Lower lobe of right lung (tissue), 2 donors: ENCODE data around the gene TTYH2. TPM values are rescaled to one million over a fixed set of nuclear protein-coding genes. Genes with fewer than 3 reads are reported as not detected.

Source experiments
- ATAC-seq, 2 donors: fragments of 200-7000 bp; cut with Tn5 transposase; one replicate each; pipeline ENCODE4 v1.9.1; 2020 to 2022; ENCODE audit warnings: mild to moderate bottlenecking in 2 of 2, moderate library complexity in 2 of 2
- DNase-seq: peaks from one replicate; pipeline ENCODE4 v3.0.0-alpha.2; 2020
- H3K27ac ChIP-seq: fragments of 200-600 bp; one replicate; pipeline ENCODE4 v1.8.0; 2022
- H3K27me3 ChIP-seq: fragments of 200-600 bp; one replicate; pipeline ENCODE4 v1.8.0; 2022; ENCODE audit warnings: low read depth
- H3K36me3 ChIP-seq: fragments of 200-600 bp; one replicate; pipeline ENCODE4 v1.8.0; 2022; ENCODE audit warnings: mild to moderate bottlenecking
- H3K4me1 ChIP-seq: fragments of 200-600 bp; one replicate; pipeline ENCODE4 v1.8.0; 2022
- H3K4me3 ChIP-seq: fragments of 200-600 bp; one replicate; pipeline ENCODE4 v1.8.0; 2022; ENCODE audit warnings: mild to moderate bottlenecking
- H3K9me3 ChIP-seq: fragments of 200-600 bp; one replicate; pipeline ENCODE4 v1.8.0; 2022
- CTCF ChIP-seq: fragments of 200-600 bp; IDR thresholded peaks from one replicate; pipeline ENCODE4 v1.8.0; 2022; ENCODE audit warnings: antibody characterized with exemption, mild to moderate bottlenecking
- intact Hi-C: fragments of 100-400 bp; cut with DNase I; formaldehyde crosslinking; loops from one replicate; pipeline ENCODE4 v1.11.0; 2022
- total RNA-seq: library from RNA; stranded (reverse); fragmentation: NEBNext Ultra II Directional; extraction: Animal tissue kit (Norgen Biotek cat#: 25700); gene quantifications from one replicate; pipeline ENCODE4 v1.2.1, GENCODE V29; 2021
- donor health status: DM: no; HTN: yes; CAD: no; lungs with severe emphysema.

Gene TTYH2
- total RNA-seq, 1 donor from 2014 or later = 7.7 TPM

GRCh38 chr17:74251569-74251968 lies 38.2 kb downstream of the TTYH2 start:
- H3K27ac ChIP-seq = no peak overlapping the region
- ATAC-seq = no peak
- no peak for TF ChIP-seq CTCF
- no peaks in the 10 kb centered on the region for H3K9me3 ChIP-seq
- intact Hi-C loops = loop anchor here (10.0 kb wide), 1 partner anchor 127 kb away; no protein-coding TSS in a partner anchor
- no peak for DNase-seq
- H3K4me1 ChIP-seq = no peaks in the 10 kb centered on the region
- H3K27me3 ChIP-seq = no peaks in the 10 kb centered on the region
- no peak overlapping the region for H3K4me3 ChIP-seq
- H3K36me3 ChIP-seq = no peaks in the 10 kb centered on the region

- H3K4me1 ChIP-seq = no peaks in the 10 kb centered on the region
- no peaks in the 10 kb centered on the region for H3K36me3 ChIP-seq
- H3K4me3 ChIP-seq = no peak overlapping the region
- no peaks in the 10 kb centered on the region for H3K27me3 ChIP-seq
- no peak for ATAC-seq
- H3K9me3 ChIP-seq = no peaks in the 10 kb centered on the region
- TF ChIP-seq CTCF = no peak
- DNase-seq = no peak
- intact Hi-C loops = loop anchor here (10.0 kb wide), 1 partner anchor 127 kb away; no protein-coding TSS in a partner anchor
- H3K27ac ChIP-seq = no peak overlapping the region
Measured at GRCh38 chr17:74252211-74252610, 38.8 kb downstream of the TTYH2 start.

GRCh38 chr17:74253036-74253435 lies 39.7 kb downstream of the TTYH2 start:
- Histone ChIP-seq H3K36me3 (no peaks in the 10 kb centered on the region), H3K4me1 (no peaks in the 10 kb centered on the region), H3K9me3 (no peaks in the 10 kb centered on the region), H3K4me3 (no peak overlapping the region), H3K27ac (no peak overlapping the region), H3K27me3 (no peaks in the 10 kb centered on the region)
- ATAC-seq = no peak
- intact Hi-C loops = loop anchor here (10.0 kb wide), 1 partner anchor 128 kb away; no protein-coding TSS in a partner anchor
- DNase-seq = no peak
- no peak for TF ChIP-seq CTCF

- intact Hi-C loops = loop anchor here (10.0 kb wide), 1 partner anchor 133 kb away; no protein-coding TSS in a partner anchor
- no peaks in the 10 kb centered on the region for H3K9me3 ChIP-seq
- no peak for TF ChIP-seq CTCF
- H3K27me3 ChIP-seq = no peaks in the 10 kb centered on the region
- H3K36me3 ChIP-seq = no peaks in the 10 kb centered on the region
- no peaks in the 10 kb centered on the region for H3K4me1 ChIP-seq
- H3K4me3 ChIP-seq = no peak overlapping the region
- DNase-seq = no peak
- no peak for ATAC-seq
- H3K27ac ChIP-seq = no peak overlapping the region
Measured at GRCh38 chr17:74257311-74257710, 43.9 kb downstream of the TTYH2 start.

- intact Hi-C loops = loop anchor here (10.0 kb wide), 1 partner anchor 135 kb away; no protein-coding TSS in a partner anchor
- Histone ChIP-seq H3K4me3 (no peak overlapping the region), H3K4me1 (no peaks in the 10 kb centered on the region), H3K27ac (no peak overlapping the region), H3K9me3 (no peaks in the 10 kb centered on the region), H3K36me3 (no peaks in the 10 kb centered on the region), H3K27me3 (no peaks in the 10 kb centered on the region)
- DNase-seq (no peak), ATAC-seq (no peak)
- no peak for TF ChIP-seq CTCF
Measured at GRCh38 chr17:74259667-74260524, 46.5 kb downstream of the TTYH2 start.
